SK-N-SH treated with all-trans-retinoic acid at 6 μM for 48 hours (cell line): Measurements from ENCODE around the gene MIGA1.

Experiments used
- CREB5 ChIP-seq: fragments of 250-450 bp; sonication (Bioruptor Pico); IDR thresholded peaks from 2 replicates; pipeline ENCODE4 v1.5.1; 2020; ENCODE audit warnings: low read depth, mild to moderate bottlenecking, moderate library complexity
- CSDC2 ChIP-seq: fragments of 250-450 bp; sonication (Bioruptor Pico); IDR thresholded peaks from 2 replicates; pipeline ENCODE4 v1.5.0; 2020; ENCODE audit warnings: mild to moderate bottlenecking, moderate library complexity
- SNAI2 ChIP-seq: fragments of 250-450 bp; sonication (Bioruptor Pico); IDR thresholded peaks from 2 replicates; pipeline ENCODE4 v1.5.0; 2020; ENCODE audit warnings: mild to moderate bottlenecking, moderate library complexity
- ZC3H10 ChIP-seq: fragments of 250-450 bp; sonication (Bioruptor Pico); IDR thresholded peaks from 2 replicates; pipeline ENCODE4 v1.5.1; 2021; ENCODE audit warnings: mild to moderate bottlenecking, moderate library complexity
- TF ChIP-seq, protein P1 (sequence below): fragments of 250-450 bp; sonication (Bioruptor Pico); IDR thresholded peaks from 2 replicates; pipeline ENCODE4 v1.8.0; 2020; ENCODE audit warnings: mild to moderate bottlenecking, moderate library complexity, borderline replicate concordance
- TF ChIP-seq, protein P2 (sequence below): fragments of 250-450 bp; sonication (Bioruptor Pico); IDR thresholded peaks from 2 replicates; pipeline ENCODE4 v1.5.0; 2020; ENCODE audit warnings: mild to moderate bottlenecking, moderate library complexity

GRCh38 chr1:77820121-77820520 lies 40.7 kb downstream of the MIGA1 start:
- TF ChIP-seq SNAI2 (CRISPR knock-in tag) (no peak), CREB5 (CRISPR knock-in tag) (no peak), ZC3H10 (CRISPR knock-in tag) (no peak), CSDC2 (CRISPR knock-in tag) (no peak)
- TF ChIP-seq, protein P1, sequence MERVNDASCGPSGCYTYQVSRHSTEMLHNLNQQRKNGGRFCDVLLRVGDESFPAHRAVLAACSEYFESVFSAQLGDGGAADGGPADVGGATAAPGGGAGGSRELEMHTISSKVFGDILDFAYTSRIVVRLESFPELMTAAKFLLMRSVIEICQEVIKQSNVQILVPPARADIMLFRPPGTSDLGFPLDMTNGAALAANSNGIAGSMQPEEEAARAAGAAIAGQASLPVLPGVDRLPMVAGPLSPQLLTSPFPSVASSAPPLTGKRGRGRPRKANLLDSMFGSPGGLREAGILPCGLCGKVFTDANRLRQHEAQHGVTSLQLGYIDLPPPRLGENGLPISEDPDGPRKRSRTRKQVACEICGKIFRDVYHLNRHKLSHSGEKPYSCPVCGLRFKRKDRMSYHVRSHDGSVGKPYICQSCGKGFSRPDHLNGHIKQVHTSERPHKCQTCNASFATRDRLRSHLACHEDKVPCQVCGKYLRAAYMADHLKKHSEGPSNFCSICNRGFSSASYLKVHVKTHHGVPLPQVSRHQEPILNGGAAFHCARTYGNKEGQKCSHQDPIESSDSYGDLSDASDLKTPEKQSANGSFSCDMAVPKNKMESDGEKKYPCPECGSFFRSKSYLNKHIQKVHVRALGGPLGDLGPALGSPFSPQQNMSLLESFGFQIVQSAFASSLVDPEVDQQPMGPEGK (CRISPR knock-in tag) = no peak
- TF ChIP-seq, protein P2, sequence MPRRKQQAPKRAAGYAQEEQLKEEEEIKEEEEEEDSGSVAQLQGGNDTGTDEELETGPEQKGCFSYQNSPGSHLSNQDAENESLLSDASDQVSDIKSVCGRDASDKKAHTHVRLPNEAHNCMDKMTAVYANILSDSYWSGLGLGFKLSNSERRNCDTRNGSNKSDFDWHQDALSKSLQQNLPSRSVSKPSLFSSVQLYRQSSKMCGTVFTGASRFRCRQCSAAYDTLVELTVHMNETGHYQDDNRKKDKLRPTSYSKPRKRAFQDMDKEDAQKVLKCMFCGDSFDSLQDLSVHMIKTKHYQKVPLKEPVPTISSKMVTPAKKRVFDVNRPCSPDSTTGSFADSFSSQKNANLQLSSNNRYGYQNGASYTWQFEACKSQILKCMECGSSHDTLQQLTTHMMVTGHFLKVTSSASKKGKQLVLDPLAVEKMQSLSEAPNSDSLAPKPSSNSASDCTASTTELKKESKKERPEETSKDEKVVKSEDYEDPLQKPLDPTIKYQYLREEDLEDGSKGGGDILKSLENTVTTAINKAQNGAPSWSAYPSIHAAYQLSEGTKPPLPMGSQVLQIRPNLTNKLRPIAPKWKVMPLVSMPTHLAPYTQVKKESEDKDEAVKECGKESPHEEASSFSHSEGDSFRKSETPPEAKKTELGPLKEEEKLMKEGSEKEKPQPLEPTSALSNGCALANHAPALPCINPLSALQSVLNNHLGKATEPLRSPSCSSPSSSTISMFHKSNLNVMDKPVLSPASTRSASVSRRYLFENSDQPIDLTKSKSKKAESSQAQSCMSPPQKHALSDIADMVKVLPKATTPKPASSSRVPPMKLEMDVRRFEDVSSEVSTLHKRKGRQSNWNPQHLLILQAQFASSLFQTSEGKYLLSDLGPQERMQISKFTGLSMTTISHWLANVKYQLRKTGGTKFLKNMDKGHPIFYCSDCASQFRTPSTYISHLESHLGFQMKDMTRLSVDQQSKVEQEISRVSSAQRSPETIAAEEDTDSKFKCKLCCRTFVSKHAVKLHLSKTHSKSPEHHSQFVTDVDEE (CRISPR knock-in tag) = no peak
